ENCODE measurements around the gene LYRM1.

LYRM1 gene

DNA sequence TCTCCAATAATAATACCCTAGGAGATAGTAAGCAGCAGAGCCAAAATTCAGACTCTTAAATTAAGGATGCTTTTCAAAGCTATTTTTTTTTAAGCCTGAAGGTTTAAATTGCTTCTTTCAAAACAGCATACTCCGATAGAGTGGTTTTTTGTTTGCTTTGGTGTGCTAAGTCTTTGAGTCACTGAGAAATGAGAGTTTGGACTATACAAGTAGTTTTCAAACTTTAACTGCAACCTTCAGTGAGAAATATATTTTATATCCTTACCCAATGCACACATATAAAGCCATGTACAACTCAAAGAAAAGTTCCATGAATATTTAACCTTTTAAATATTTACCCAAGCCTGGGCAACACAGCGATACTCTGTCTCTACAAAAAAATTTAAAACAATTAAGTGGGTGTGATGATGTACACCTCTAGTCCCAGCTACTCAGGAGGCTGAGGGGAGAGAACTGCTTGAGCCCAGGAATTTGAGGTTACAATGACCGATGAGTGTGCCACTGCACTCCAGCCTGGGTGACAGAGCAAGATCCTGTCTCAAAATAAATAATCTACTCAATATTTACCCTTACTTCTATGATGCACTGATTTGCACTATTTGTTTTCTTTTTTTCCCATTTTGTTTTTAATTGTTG lies 19.6 kb upstream of the LYRM1 start:
- DNase-seq (ENCODE audit: low read depth) = no peak
- TF ChIP-seq, protein P1, sequence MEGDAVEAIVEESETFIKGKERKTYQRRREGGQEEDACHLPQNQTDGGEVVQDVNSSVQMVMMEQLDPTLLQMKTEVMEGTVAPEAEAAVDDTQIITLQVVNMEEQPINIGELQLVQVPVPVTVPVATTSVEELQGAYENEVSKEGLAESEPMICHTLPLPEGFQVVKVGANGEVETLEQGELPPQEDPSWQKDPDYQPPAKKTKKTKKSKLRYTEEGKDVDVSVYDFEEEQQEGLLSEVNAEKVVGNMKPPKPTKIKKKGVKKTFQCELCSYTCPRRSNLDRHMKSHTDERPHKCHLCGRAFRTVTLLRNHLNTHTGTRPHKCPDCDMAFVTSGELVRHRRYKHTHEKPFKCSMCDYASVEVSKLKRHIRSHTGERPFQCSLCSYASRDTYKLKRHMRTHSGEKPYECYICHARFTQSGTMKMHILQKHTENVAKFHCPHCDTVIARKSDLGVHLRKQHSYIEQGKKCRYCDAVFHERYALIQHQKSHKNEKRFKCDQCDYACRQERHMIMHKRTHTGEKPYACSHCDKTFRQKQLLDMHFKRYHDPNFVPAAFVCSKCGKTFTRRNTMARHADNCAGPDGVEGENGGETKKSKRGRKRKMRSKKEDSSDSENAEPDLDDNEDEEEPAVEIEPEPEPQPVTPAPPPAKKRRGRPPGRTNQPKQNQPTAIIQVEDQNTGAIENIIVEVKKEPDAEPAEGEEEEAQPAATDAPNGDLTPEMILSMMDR (IDR thresholded peaks at IDR 0.05; ENCODE audit: low read depth, low read length, missing control alignments) = no peak
- H3K4me3 ChIP-seq (ENCODE audit: low read depth, low read length) = no peak overlapping the region

DNA sequence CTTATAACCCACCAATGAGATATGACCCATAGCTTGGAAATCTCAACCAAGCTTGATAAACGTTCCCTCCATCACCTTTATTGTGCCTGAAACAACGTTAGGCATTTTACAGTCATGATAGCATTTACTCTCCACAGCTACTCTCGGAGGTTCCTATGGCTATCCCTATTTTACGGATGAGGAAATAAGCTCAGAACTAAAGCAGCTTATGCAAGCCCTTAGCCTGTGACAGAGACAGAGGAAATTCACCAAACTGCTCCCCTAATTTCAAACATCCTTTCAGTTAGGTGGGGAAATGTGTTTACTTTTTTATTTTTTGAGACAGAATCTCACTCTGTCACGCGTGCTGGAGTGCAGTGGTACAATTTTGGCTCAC lies 19.1 kb upstream of the LYRM1 start:
- H3K4me3 ChIP-seq (ENCODE audit: low read depth, low read length) = no peak overlapping the region
- TF ChIP-seq, protein P1 (IDR thresholded peaks at IDR 0.05; ENCODE audit: low read depth, low read length, missing control alignments) = no peak

DNA sequence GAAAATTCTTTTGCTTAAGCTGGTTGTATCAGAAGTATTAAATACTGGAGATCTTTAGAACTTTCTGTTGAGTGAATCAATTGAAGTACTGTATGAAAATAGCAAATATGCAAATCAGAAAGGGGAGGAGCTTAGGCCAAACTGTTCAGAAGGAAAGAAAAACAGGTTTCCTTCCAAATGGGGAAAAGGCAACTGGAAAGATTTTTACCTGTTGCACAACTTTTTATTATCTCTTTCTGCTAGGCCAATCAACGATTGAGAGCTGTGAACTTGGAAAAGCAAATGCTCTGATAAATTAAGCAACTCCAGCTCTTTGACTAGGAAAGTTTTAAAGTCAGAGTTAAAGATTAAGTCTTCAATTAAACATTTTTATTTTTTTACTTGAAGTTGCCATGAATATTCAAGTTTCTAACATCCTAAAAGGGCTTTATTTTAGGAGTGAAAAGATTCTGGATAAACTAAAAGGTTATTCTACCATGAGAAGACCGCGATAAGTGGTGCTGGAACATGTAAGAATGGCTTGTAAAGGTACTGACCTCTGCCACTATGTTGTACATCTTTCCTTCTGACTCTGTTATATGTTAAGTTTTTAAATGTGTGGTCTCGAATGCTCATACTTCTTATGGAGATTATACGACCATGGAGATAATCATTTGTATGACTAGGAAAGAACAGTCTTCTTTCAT lies 16.9 kb upstream of the LYRM1 start:
- no peak for DNase-seq (ENCODE audit: low read depth)
- TF ChIP-seq, protein P1 (IDR thresholded peaks at IDR 0.05; ENCODE audit: low read depth, low read length, missing control alignments) = no peak
- H3K4me3 ChIP-seq (ENCODE audit: low read depth, low read length) = no peak overlapping the region

More for the DNA sequence above, 19.1 kb upstream of the LYRM1 start:
- no peak for DNase-seq (ENCODE audit: low read depth)

DNA sequence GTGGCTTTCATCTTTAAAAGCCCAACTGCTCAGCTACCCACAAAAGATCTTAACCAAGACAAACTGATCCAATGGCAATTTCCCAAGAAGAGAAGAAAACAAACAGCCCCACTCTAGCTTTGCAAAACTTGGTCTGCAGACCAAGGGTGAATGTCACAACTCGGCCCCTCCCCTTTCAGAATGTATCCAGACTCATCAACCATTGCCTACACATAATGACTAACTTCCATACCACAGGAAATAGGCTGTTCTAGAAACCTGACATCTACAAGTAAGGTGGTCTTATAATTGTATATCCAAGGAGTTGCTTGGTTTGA lies 16.4 kb upstream of the LYRM1 start:
- TF ChIP-seq, protein P1 (IDR thresholded peaks at IDR 0.05; ENCODE audit: low read depth, low read length, missing control alignments) = no peak
- no peak for DNase-seq (ENCODE audit: low read depth)
- no peak overlapping the region for H3K4me3 ChIP-seq (ENCODE audit: low read depth, low read length)

DNA sequence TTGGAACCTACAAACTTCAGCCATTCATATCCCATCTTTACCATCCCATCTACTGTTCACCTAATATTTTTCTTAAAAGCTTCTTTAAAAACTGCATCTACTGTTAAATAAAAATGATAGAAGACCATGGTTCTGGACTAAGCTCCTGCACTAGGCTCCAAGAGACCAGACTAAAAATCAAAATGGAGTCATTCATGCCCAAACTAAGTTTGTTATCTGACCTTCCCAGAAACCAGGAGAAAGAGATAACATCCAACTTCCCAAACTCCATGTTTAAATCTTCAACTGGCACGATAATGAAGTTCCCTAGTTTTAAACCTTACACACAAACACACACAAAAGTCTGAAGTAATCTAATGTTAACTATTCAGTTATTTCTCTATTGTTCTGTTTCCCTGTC lies 14.3 kb upstream of the LYRM1 start:
- TF ChIP-seq, protein P1 (IDR thresholded peaks at IDR 0.05; ENCODE audit: low read depth, low read length, missing control alignments) = no peak

DNA sequence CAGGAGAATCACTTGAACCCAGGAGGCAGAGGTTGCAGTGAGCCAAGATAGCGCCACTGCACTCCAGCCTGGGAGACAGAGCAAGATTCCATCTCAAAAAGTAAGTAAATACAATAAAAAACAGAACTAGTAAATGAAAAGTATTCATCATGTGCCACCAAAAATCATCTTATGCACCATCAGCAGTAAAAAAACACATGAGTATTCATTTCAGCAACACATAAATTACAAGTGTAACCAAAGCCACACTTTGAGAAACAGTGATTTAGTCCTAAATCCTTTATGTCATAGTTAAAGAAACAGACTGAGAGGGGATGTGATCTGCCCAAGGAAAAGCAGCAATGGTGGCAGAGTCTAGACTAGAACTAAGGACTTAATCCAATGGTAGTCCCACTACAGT lies 13.4 kb upstream of the LYRM1 start:
- TF ChIP-seq, protein P1 (IDR thresholded peaks at IDR 0.05; ENCODE audit: low read depth, low read length, missing control alignments) = no peak
- no peak for DNase-seq (ENCODE audit: low read depth)
- no peak overlapping the region for H3K4me3 ChIP-seq (ENCODE audit: low read depth, low read length)

More for the DNA sequence above, 14.3 kb upstream of the LYRM1 start:
- no peak for DNase-seq (ENCODE audit: low read depth)
- H3K4me3 ChIP-seq (ENCODE audit: low read depth, low read length) = no peak overlapping the region

Data from GM12864 (cell line).